ENCODE data around the gene SDCBP2. TPM values are rescaled to one million over a fixed set of nuclear protein-coding genes. Genes with fewer than 3 reads are reported as not detected.
A peak's percentile ranks its signal among the peaks of the same experiment; 100 is the strongest.
"Not testable (repeated sequence)": the region's sequence is repeated elsewhere in the genome, so short reads cannot be mapped to it uniquely, and the experiment has no call there.

SDCBP2 gene
- total RNA-seq, 4 donors from 2014 or later = 0.26 to 9.1 (median 5.5) TPM

DNA sequence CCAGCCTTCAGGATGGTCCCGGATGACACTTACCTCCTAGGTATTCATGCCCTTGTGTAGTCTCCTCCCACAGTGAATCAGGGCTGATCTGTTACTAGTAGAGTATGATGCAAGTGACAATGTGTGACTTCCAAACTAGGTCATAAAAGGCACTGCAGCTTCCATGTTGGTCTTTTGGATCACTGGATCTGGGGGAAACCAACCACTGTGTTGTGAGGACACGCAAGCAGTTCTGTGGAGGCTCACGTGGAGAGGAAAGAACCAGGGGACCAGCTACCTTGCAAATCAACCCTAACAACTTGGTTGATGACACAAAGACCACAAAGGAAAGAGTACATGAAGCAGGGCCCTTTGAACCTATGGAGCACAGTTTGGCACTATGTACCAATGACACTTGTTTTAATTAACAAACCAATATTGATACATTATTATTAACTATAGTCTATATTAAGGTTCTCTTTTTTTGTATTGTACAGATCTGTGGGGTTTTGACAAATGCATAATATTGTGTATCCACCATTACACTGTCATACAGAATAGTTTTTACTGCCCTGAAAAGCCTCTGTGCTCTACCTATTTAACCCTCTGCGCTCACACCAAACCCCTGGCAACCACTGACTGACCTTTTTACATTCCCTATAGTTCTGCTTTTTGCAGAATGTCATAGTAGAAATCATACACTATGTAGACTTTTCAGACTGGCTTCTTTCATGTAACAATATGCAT is 16.3 kb upstream of the SDCBP2 start:
- no peaks in the 10 kb centered on the region for H3K27me3 ChIP-seq
- H3K27ac ChIP-seq = no peak overlapping the region
- intact Hi-C loops (cut with DNase I; ENCODE audit: low total_unique reads) = no loop called here
- no peaks in the 10 kb centered on the region for H3K9me3 ChIP-seq
- H3K4me3 ChIP-seq = no peak overlapping the region
- no peak for DNase-seq
- TF ChIP-seq POLR2A (IDR thresholded peaks at IDR 0.05) = no peak
- TF ChIP-seq, protein P1, sequence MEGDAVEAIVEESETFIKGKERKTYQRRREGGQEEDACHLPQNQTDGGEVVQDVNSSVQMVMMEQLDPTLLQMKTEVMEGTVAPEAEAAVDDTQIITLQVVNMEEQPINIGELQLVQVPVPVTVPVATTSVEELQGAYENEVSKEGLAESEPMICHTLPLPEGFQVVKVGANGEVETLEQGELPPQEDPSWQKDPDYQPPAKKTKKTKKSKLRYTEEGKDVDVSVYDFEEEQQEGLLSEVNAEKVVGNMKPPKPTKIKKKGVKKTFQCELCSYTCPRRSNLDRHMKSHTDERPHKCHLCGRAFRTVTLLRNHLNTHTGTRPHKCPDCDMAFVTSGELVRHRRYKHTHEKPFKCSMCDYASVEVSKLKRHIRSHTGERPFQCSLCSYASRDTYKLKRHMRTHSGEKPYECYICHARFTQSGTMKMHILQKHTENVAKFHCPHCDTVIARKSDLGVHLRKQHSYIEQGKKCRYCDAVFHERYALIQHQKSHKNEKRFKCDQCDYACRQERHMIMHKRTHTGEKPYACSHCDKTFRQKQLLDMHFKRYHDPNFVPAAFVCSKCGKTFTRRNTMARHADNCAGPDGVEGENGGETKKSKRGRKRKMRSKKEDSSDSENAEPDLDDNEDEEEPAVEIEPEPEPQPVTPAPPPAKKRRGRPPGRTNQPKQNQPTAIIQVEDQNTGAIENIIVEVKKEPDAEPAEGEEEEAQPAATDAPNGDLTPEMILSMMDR (IDR thresholded peaks at IDR 0.05) = no peak
- no peaks in the 10 kb centered on the region for H3K4me1 ChIP-seq
- no peaks in the 10 kb centered on the region for H3K36me3 ChIP-seq

DNA sequence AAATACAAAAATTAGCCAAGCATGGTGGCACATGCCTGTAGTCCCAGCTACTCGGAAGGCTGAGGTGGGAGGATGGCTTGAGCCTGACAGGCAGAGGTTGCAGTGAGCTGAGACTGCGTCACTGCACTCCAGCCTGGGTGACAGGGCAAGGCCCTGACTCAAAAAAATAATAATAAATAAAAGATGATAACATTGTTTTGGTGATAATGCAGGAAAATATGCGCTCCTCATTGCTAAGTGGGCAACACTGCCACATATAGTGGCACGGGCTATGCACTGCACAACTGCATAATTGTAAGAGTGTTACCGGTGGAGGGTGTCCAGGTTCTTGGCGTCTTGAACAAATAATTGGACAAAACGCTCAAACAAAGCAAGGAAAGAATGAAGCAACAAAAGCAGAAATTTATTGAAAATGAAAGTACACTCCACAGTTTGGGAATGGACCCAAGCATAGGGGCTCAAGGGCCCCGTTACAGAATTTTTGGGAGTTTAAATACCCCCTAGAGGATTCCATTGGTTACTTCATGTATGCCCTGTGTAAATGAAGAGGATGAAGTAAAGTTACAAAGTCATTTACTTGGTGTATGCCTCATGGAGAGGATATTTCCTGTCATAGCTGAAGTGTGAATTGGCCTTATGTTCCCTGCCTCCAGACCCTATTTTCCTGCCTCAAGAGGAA is 14.6 kb upstream of the SDCBP2 start:
- H3K36me3 ChIP-seq; DNase-seq; H3K27me3 ChIP-seq; H3K4me1 ChIP-seq; intact Hi-C loops (cut with DNase I; ENCODE audit: low total_unique reads); H3K27ac ChIP-seq; H3K9me3 ChIP-seq; H3K4me3 ChIP-seq: not testable (repeated sequence)

DNA sequence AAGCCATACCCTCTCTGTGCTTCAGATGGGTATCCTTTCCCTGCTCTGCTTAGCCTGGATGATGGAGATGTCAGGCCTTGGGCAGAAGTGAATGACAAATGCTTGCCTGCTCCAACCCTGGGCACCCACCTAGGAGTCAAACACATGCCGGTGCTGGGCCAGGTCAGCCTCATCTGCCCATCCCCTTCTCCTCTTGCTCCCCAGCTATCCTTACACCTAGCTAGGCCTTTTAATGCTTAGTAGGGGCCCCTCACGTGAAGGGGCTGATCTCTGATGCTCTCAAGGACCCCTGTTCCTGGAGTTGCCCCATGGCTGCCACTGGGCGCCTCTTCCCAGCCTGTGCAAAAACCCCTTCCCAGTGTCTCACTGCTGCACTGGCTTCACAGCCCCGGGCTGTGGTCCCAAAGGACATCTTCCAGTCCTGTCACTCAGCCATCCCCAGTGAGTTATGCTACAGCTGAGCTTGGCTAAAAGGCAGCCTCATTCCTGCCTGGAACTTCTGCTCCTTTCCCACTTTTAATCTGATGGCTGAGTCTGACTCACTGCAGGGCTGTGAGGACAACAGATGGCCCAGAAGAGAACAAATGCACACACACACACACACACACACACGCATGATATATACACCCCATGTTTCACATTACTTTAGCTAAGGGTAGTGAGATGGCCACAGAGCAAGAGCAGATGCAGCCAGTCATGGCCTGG is 12.8 kb upstream of the SDCBP2 start:
- Histone ChIP-seq H3K4me1 (no peaks in the 10 kb centered on the region), H3K4me3 (no peak overlapping the region), H3K9me3 (no peaks in the 10 kb centered on the region), H3K27me3 (no peaks in the 10 kb centered on the region), H3K27ac (no peak overlapping the region), H3K36me3 (no peaks in the 10 kb centered on the region)
- intact Hi-C loops (cut with DNase I; ENCODE audit: low total_unique reads) = no loop called here
- no peak for TF ChIP-seq POLR2A (IDR thresholded peaks at IDR 0.05)
- TF ChIP-seq, protein P1 (IDR thresholded peaks at IDR 0.05) = no peak
- no peak for DNase-seq

DNA sequence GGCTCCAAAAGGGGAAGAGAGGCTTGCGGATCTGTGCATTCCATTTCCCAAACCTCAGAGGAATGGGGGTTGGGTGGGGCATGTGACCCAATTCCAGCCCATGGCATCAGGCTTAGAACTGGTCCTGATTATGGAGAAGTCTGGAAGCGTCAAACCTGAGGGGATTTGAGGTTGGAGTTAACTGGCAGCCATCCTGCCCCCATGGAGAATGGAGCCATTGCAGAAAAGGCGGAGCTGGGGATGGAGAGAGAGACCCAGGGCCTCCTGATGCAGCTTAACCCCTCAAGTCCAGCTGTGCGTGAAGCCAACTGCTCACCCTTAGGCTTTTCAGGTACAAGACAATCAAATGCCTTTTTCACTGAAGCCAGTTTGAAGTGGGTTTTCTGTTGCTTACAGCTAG is 9.9 kb upstream of the SDCBP2 start:
- Histone ChIP-seq H3K9me3 (no peaks in the 10 kb centered on the region), H3K4me3 (no peak overlapping the region), H3K27me3 (no peaks in the 10 kb centered on the region), H3K27ac (peak overlapping the region in 1 of 2 donors; percentile 60), H3K4me1 (no peaks in the 10 kb centered on the region), H3K36me3 (no peaks in the 10 kb centered on the region)
- intact Hi-C loops (cut with DNase I; ENCODE audit: low total_unique reads) = no loop called here
- DNase-seq = no peak
- TF ChIP-seq, protein P1 (IDR thresholded peaks at IDR 0.05) = no peak
- no peak for TF ChIP-seq POLR2A (IDR thresholded peaks at IDR 0.05)

DNA sequence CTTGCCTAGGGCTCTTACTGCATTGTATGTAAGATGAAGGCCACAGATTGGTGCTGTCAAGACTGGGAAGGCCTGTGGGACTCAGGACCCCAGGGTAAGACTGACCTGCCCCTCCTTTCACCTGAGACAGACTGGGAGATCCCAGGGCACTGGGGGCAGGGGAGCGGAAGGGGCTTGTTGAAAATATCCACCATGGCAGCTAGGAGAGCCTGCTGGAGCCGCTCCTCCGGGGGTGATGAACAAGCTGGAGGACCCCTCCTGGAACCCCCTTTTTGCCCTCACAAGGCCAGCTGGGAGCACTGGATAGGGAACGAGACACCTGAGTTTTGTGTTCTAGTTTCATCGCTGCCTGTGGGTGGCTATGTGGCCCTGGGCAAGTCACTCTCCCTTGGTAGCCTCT is 9.2 kb upstream of the SDCBP2 start:
- DNase-seq = no peak
- no peaks in the 10 kb centered on the region for H3K36me3 ChIP-seq
- no peaks in the 10 kb centered on the region for H3K9me3 ChIP-seq
- H3K4me3 ChIP-seq = no peak overlapping the region
- no peaks in the 10 kb centered on the region for H3K27me3 ChIP-seq
- no peaks in the 10 kb centered on the region for H3K4me1 ChIP-seq
- no peak for TF ChIP-seq POLR2A (IDR thresholded peaks at IDR 0.05)
- TF ChIP-seq, protein P1 (IDR thresholded peaks at IDR 0.05) = no peak
- H3K27ac ChIP-seq = peak overlapping the region; percentile 60 to 72
- intact Hi-C loops (cut with DNase I; ENCODE audit: low total_unique reads) = no loop called here

Data from uterus (tissue), 4 donors.